ENCODE data around the gene IFNB1.
A peak's percentile ranks its signal among the peaks of the same experiment; 100 is the strongest.

Gene IFNB1

DNA sequence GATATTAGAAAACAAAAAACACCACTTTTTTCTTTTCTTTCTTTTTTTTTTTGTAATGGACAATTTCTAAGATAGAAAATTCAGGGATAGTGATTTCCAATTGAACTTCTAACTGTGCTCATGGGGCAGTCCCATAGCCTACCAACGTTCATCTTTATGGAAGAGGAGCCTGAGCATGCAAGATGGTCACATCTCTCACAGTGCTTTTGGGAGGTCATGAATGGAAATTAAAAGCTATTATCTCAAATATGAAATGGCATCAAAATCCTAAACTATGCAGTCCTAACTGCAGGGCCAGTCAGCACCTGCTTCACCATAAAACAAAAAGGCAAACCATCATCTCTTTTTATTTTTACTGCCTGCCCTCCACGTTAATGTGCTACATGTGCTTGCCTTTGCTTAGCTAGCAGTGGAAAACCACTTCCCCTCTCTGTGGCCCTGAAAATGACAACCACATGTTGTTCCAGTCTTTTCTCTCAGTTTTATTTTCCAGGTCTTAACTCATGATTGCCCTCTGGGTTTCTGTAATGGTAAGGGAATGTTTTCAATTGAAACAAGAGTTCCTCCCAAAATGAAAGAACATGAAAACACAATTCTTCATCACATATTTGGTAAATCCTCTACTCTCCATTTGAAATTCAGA lies 16.7 kb downstream of the IFNB1 start:
- no peak for DNase-seq

DNA sequence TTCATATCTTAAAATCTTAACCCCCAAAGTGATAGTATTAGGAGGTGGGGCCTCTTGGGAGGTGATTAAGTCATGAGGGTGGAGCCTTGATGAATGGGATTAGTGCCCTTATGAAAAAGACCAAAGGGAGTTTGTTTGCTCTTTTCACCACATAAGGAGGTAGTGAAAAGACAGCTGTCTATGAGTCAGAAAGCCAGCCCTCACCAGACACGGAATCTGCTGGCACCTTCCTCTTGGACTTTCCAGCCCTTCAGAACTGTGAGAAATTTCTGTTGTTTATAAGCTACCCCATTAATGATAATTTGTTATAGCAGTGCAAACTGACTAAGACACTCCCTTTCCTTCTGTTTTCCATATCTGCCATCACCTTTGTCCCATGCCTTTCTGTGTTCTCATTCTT lies 20.8 kb downstream of the IFNB1 start:
- DNase-seq, result no peak

DNA sequence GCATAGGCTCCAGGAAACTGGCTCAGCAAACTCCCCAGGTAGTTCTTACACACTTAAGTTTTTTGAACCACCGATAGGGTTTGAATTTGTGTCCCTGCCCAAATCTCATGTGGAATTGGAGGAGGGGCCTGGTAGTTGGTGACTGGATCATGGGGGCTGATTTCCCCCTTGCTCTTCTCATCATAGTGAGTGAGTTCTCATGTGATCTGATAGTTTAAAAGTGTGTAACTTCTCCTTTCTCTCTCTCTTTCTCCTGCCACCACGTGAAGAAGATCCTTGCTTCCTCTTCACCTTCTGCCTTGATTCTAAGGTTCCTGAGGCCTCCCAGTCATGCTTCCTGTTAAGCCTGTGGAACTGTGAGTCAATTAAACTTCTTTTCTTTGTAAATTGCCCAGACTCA lies 23.9 kb downstream of the IFNB1 start:
- DNase-seq, result no peak

DNA sequence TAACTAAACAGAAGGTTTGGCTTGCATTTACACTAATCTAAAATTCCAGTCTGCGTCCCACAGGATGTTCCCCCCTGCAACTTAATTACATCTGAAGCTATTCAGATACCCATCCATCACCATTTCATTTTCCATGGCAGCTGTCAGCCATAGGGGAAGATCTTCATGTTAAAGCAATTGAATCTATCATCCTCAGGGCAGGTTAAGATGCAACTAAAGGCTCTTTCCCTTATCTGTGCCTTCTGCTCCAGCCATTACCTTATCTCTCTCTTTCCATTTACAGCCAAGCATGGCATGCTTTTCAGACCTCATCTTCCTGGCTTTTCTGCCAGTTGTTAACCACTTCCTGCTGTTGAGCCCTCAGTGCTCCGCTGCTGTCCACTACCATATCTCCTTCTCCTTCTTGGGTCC lies 30.5 kb downstream of the IFNB1 start:
- no peak for DNase-seq

DNA sequence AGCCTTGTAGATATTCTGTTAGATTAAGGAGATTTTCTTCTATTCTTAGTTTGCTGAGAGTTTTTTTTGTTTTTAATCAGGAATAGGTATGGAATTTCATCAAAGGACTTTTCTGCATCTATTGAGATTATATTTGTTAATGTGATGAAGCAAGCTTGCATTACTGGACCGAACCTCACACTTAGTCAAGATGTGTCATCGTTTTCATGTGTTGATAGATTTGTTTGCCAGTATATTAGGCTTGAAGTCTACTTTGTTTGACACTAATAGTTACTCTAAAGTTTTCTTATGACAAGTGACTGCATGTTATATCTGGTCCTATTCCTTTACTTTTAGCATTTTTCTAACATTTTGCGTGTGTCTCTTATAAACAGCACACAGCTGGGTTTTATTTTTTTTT lies 33.9 kb downstream of the IFNB1 start:
- DNase-seq, result no peak

DNA sequence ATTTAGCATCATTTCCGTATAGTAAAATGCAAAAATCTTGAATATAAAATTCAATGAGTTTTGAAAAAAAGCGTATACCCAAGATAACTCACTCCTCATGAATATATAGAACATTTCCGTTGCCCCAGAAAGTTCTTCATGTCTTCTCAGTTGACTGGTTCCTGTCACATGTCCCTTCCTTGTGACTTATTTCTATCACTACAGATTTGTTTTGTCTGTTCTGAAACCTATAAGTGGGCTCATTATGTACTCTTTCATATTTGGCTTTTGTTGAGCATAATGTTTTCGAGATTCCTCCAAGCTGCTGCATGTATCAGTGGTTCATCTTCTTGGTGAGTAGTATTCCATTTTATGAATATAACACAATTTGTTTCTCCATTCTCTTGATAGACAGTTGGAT lies 35.3 kb downstream of the IFNB1 start:
- DNase-seq, result no peak

DNA sequence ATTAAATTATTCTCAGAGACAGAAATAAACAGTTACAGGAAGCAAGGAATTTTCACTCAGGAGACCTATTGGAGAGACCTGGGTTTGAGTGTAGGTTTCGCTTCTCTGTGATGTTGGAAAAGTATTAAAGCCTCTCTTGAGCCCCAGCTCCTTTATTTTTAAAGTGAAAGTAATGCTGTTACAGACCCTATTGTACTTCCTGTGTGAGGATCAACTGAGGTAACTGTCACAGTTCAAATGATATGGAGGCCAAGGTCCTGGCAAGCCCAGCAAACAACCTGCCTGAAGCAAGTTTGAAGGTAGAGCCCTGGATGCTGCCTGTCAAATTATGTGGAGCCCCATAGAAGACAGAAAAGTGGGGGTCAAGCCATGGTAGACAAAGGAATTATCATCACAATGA lies 38.4 kb downstream of the IFNB1 start:
- DNase-seq, result no peak

DNA sequence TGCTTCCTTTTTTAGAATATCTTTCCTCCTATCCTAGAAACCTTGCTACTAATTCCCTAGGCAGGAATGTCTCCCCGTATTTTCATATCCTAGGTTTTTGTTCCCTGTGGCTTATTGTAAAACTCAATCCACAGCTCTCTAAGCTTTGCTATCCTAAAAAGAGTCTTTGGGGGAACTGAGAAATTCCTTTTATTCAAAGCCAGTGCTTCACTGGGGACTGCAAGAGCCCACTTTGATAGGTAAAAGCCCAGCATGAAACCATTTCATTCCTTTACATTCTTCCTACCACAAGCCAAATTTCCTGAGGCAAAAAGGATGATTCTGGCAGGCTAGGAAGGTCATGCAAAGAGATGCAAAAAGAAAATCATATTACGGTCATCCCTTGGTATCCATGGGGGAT lies 40.5 kb downstream of the IFNB1 start:
- DNase-seq, result no peak

DNA sequence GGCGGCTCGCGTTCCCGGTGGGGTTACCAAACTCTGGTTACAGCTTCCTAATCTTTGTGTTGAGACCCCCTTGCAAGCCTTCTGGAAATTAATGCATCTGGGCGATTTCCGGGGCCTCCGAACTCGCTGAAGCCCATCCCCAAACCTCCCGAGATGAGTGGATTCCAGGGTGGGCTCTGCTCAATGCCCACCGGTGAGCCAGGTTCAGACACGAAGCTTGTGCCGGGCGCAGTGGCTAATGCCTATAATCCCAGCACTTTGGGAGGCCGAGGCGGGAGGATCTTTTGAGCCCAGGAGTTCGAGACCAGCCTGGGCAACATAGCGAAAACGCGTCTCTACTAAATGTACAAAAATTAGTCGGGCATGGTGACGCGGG lies 45.9 kb downstream of the IFNB1 start:
- no peak for DNase-seq

DNA sequence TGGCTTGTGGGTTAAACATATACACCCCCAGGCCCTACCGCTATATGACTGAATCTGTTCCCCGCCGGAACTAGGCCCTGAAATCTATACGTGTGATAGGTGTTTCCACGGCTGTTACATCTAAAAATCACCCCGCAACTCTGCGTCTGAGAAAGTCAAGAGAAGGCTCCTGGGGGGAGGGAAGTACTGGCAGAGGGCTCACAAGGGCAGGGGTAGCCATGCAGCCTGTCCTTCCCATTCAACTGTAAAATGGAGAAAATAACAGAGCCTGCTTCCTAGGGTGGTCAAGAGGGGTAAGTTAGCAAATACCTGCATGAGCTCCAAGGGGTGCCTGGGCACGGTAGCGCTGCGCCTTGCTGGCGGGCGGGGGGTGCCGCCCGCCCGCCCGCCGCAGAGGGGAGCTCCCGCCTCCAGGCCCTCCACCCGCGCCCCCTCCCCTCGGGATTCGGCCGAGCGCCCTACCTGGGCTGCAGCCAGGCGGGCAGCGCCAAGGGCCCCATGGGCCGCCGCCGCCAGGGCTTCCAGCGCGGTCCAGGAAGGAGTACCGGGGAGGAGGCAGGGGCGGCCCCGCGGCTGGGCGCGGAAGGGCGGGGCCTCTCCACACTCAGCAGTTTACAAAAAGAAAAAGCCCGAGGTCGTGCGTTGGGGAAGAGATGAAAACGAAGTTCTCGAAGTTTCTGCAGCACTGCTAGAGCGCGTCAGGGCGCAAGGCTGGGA lies 46.5 kb downstream of the IFNB1 start, which contains the start of gene HACD4:
Gene HACD4 (minus strand): TSS at position 550 of the 717 bp plus-strand sequence. CDS start 50 bp downstream, at position 500.
- peak; percentile 56 for DNase-seq

DNA sequence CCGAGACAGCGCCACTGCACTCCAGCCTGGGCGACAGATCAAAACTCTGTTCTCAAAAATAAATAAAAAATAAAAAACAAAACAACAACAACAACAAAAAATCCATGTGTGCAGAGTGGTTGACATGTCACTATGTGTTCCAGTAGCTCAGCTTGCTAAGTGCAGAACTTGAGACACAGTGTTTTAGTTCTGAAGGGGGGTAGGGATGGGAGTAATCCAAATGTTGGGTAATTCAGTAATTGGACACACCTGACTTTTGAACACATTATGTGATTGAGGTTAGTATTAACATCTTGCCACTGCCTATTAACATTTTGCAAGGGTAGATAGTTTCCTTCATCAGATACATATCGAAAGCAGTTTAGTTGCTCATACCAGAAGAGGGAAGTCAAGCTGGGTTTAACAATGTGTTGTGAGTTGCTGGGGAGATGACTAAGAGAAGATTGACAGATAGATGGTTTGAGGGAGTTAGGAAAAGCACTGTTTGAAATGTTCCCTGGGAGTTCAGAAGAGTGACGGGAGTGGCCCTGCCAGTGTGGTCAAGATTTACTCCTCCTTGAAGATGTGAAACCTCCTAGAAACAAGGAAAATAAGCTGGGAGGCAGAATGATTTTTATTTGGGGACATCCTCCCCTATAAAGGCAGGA lies 47.2 kb downstream of the IFNB1 start:
- DNase-seq, result no peak

DNA sequence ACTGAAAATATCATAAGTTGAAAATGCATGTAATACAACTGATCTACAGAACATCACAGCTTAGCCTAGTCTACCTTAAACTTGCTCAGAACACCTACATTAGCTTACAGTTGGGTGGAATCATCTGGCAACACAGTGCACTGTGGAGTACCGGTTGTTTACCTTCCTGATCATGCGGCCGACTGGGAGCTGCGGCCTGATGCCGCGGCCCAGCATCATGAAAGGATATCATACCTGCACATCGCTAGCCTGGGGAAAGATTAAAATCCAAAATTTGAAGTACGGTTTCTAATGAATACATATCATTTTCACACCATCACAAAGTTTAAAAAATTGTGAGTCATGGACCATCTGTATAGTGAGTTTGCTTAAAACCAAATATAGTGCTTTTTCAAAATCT lies 48.1 kb downstream of the IFNB1 start:
- no peak for DNase-seq

DNA sequence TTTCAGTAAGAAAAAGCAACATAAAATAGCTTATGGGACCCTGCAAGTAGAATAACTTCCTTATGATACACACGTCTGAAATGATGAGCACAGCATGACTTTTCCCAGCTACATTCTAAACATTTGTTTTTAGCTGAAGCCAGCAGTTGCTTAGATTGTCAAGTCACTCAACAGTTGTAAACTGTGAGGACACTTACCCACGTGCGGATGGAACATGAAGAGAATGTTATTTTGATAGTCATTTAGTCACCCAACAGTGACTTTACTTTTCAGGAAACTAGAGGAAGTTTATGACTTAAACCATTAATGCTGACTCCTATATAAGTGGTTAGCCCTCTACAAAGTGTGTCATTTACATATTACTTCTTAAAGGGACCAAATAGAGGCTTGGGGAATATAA lies 49.3 kb downstream of the IFNB1 start:
- DNase-seq, result no peak

DNA sequence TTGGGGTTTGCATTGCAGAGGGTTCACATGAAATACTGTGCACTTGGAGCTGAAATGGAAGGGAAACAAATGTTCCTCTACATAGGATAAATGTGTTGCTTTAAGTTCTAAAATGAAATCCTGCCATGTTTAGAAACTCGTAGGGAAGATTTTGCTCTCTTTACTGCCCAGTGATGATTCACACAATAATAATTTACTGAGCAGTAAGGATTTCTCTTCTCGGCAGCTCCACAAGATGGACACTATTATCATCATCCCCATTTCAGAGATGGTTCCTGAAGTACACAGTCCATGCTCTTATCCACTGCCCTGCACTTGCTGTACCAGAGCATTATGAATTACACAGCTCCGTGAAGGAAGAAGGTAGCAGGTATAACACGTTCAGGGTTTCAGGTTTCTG lies 50.4 kb downstream of the IFNB1 start:
- DNase-seq, result no peak
